T-helper 1 cell treated with Interleukin-12 subunit alpha and Interleukin-12 subunit beta and Interleukin-4 antibody, amounts not matched to agents 30 ng/mL and 1 ng/mL, for 36 hours (primary cell): ENCODE measurements around the gene ITSN1. TPM values are rescaled to one million over a fixed set of nuclear protein-coding genes. Genes with fewer than 3 reads are reported as not detected.

Source experiments
- intact Hi-C: fragments of 100-400 bp; cut with micrococcal nuclease; formaldehyde crosslinking; loops from one replicate; pipeline ENCODE4 v1.15.1; 2024
- total RNA-seq: library from RNA; stranded (reverse); gene quantifications from 2 replicates; pipeline ENCODE4 v1.2.3, GENCODE V29; 2022

Gene ITSN1
- total RNA-seq, 1 donor from 2014 or later, result 2.4 TPM

- intact Hi-C loops, result no loop called here
These were observed 35.1 kb downstream of the ITSN1 start for GRCh38 chr21:33677450-33677849.

GRCh38 chr21:33680870-33681269 lies 38.6 kb downstream of the ITSN1 start:
- intact Hi-C loops, result no loop called here

- intact Hi-C loops, result no loop called here
These were observed 40.8 kb downstream of the ITSN1 start for GRCh38 chr21:33682992-33683627.

GRCh38 chr21:33684068-33684467 lies 41.8 kb downstream of the ITSN1 start:
- intact Hi-C loops, result no loop called here

GRCh38 chr21:33684923-33685560 lies 42.7 kb downstream of the ITSN1 start:
- intact Hi-C loops, result no loop called here

- intact Hi-C loops, result no loop called here
These were observed 43.4 kb downstream of the ITSN1 start for GRCh38 chr21:33685613-33686197.

GRCh38 chr21:33686386-33686785 lies 44.1 kb downstream of the ITSN1 start:
- intact Hi-C loops, result no loop called here

GRCh38 chr21:33687634-33688033 lies 45.3 kb downstream of the ITSN1 start:
- intact Hi-C loops, result no loop called here

- intact Hi-C loops, result no loop called here
These were observed 46.1 kb downstream of the ITSN1 start for GRCh38 chr21:33688353-33688752.

- intact Hi-C loops, result no loop called here
These were observed 48.6 kb downstream of the ITSN1 start for GRCh38 chr21:33690874-33691273.

- intact Hi-C loops, result no loop called here
These were observed 49.8 kb downstream of the ITSN1 start for GRCh38 chr21:33691945-33692603.

GRCh38 chr21:33695813-33696212 lies 53.5 kb downstream of the ITSN1 start:
- intact Hi-C loops, result no loop called here

GRCh38 chr21:33696465-33696864 lies 54.2 kb downstream of the ITSN1 start:
- intact Hi-C loops, result no loop called here

- intact Hi-C loops, result no loop called here
These were observed 56.0 kb downstream of the ITSN1 start for GRCh38 chr21:33698087-33698860.

- intact Hi-C loops, result no loop called here
These were observed 57.0 kb downstream of the ITSN1 start for GRCh38 chr21:33699277-33699676.

- intact Hi-C loops, result no loop called here
These were observed 58.2 kb downstream of the ITSN1 start for GRCh38 chr21:33700491-33700890.

- intact Hi-C loops, result no loop called here
These were observed 61.7 kb downstream of the ITSN1 start for GRCh38 chr21:33703750-33704606.

- intact Hi-C loops, result no loop called here
These were observed 65.5 kb downstream of the ITSN1 start for GRCh38 chr21:33707846-33708245.

GRCh38 chr21:33708874-33709273 lies 66.6 kb downstream of the ITSN1 start:
- intact Hi-C loops, result no loop called here

- intact Hi-C loops, result no loop called here
These were observed 69.9 kb downstream of the ITSN1 start for GRCh38 chr21:33712022-33712803.
